ENCODE data around the gene XPNPEP2. TPM values are rescaled to one million over a fixed set of nuclear protein-coding genes. Genes with fewer than 3 reads are reported as not detected.

The XPNPEP2 gene
- polyA plus RNA-seq, 3 donors: 0.87 to 7.4 (median 6.4) TPM

- H3K27ac ChIP-seq (ENCODE audit: low read depth, low read length): no peak overlapping the region
- WGBS, 3 donors: 70 to 92% (median 86%) methylated on average over 4 of the region's 4 CpGs
Measured at GRCh38 chrX:129716507-129716906, 22.3 kb upstream of the XPNPEP2 start.

GRCh38 chrX:129717892-129718291, 20.9 kb upstream of the XPNPEP2 start:
- H3K27ac ChIP-seq (ENCODE audit: low read depth, low read length): no peak overlapping the region
- WGBS, 3 donors: 55 to 72% (median 62%) methylated on average over 5 of the region's 5 CpGs

- WGBS, 3 donors: 66 to 82% (median 75%) methylated on average over 5 of the region's 5 CpGs
- H3K27ac ChIP-seq (ENCODE audit: low read depth, low read length): no peak overlapping the region
Measured at GRCh38 chrX:129718676-129719075, 20.1 kb upstream of the XPNPEP2 start.

- 64 to 93% (median 83%) methylated on average over 2 of the region's 2 CpGs for WGBS, 3 donors
- no peak overlapping the region for H3K27ac ChIP-seq (ENCODE audit: low read depth, low read length)
Measured at GRCh38 chrX:129719268-129719667, 19.5 kb upstream of the XPNPEP2 start.

- H3K27ac ChIP-seq (ENCODE audit: low read depth, low read length): no peak overlapping the region
- WGBS, 3 donors: 51 to 67% (median 59%) methylated on average over 9 to 11 of the region's 11 CpGs
Measured at GRCh38 chrX:129719931-129720530, 18.7 kb upstream of the XPNPEP2 start.

- WGBS, 3 donors: 82 to 100% (median 94%) methylated on average over 6 of the region's 6 CpGs
Measured at GRCh38 chrX:129720741-129721140, 18.0 kb upstream of the XPNPEP2 start.

GRCh38 chrX:129721414-129721813, 17.4 kb upstream of the XPNPEP2 start:
- WGBS, 3 donors: 84 to 95% (median 86%) methylated on average over 2 of the region's 2 CpGs
- H3K27ac ChIP-seq (ENCODE audit: low read depth, low read length): no peak overlapping the region

More at GRCh38 chrX:129720741-129721140, 18.0 kb upstream of the XPNPEP2 start:
- no peak overlapping the region for H3K27ac ChIP-seq (ENCODE audit: low read depth, low read length)

- 26 to 55% (median 43%) methylated on average over 4 of the region's 4 CpGs for WGBS, 3 donors
- no peak overlapping the region for H3K27ac ChIP-seq (ENCODE audit: low read depth, low read length)
Measured at GRCh38 chrX:129721870-129722269, 16.9 kb upstream of the XPNPEP2 start.

GRCh38 chrX:129723511-129723910, 15.3 kb upstream of the XPNPEP2 start:
- WGBS, 3 donors: 59 to 80% (median 68%) methylated on average over 4 of the region's 4 CpGs
- H3K27ac ChIP-seq (ENCODE audit: low read depth, low read length): no peak overlapping the region

GRCh38 chrX:129724754-129725153, 14.0 kb upstream of the XPNPEP2 start:
- 69 to 78% (median 76%) methylated on average over 4 of the region's 4 CpGs for WGBS, 3 donors
- H3K27ac ChIP-seq (ENCODE audit: low read depth, low read length): no peak overlapping the region

GRCh38 chrX:129726307-129727111, 12.3 kb upstream of the XPNPEP2 start:
- no peak overlapping the region for H3K27ac ChIP-seq (ENCODE audit: low read depth, low read length)
- WGBS, 3 donors: 41 to 54% (median 41%) methylated on average over 4 of the region's 4 CpGs

GRCh38 chrX:129728061-129728460, 10.7 kb upstream of the XPNPEP2 start:
- H3K27ac ChIP-seq (ENCODE audit: low read depth, low read length): no peak overlapping the region
- WGBS, 3 donors: 84 to 94% (median 90%) methylated on average over 3 to 4 of the region's 4 CpGs

- 38 to 51% (median 45%) methylated on average over 2 of the region's 2 CpGs for WGBS, 3 donors
Measured at GRCh38 chrX:129731228-129731627, 7.6 kb upstream of the XPNPEP2 start.

GRCh38 chrX:129732857-129733256, 5.9 kb upstream of the XPNPEP2 start:
- 70 to 97% (median 91%) methylated on average over 2 of the region's 2 CpGs for WGBS, 3 donors
- H3K27ac ChIP-seq (ENCODE audit: low read depth, low read length): no peak overlapping the region

More at GRCh38 chrX:129731228-129731627, 7.6 kb upstream of the XPNPEP2 start:
- H3K27ac ChIP-seq (ENCODE audit: low read depth, low read length): no peak overlapping the region

- 77 to 95% (median 83%) methylated on average over 4 of the region's 4 CpGs for WGBS, 3 donors
- no peak overlapping the region for H3K27ac ChIP-seq (ENCODE audit: low read depth, low read length)
Measured at GRCh38 chrX:129733335-129733734, 5.4 kb upstream of the XPNPEP2 start.

- no peak overlapping the region for H3K27ac ChIP-seq (ENCODE audit: low read depth, low read length)
- 39 to 61% (median 56%) methylated on average over 6 of the region's 6 CpGs for WGBS, 3 donors
Measured at GRCh38 chrX:129736491-129736890, 2.3 kb upstream of the XPNPEP2 start.

GRCh38 chrX:129737916-129738315, 863 bp upstream of the XPNPEP2 start:
- 46 to 65% (median 63%) methylated on average over 5 of the region's 5 CpGs for WGBS, 3 donors
- H3K27ac ChIP-seq (ENCODE audit: low read depth, low read length): no peak overlapping the region

GRCh38 chrX:129739578-129739977, 799 bp downstream of the XPNPEP2 start:
- H3K27ac ChIP-seq (ENCODE audit: low read depth, low read length): no peak overlapping the region
- WGBS, 3 donors: 69 to 80% (median 73%) methylated on average over 4 of the region's 4 CpGs

- 25 to 49% (median 44%) methylated on average over 14 to 19 of the region's 21 CpGs for WGBS, 3 donors
- no peak overlapping the region for H3K27ac ChIP-seq (ENCODE audit: low read depth, low read length)
Measured at GRCh38 chrX:129741880-129742758, 3.3 kb downstream of the XPNPEP2 start.
